ENCODE data around the gene FGF21. TPM values are rescaled to one million over a fixed set of nuclear protein-coding genes. Genes with fewer than 3 reads are reported as not detected.

FGF21 gene
- total RNA-seq, result not detected

DNA sequence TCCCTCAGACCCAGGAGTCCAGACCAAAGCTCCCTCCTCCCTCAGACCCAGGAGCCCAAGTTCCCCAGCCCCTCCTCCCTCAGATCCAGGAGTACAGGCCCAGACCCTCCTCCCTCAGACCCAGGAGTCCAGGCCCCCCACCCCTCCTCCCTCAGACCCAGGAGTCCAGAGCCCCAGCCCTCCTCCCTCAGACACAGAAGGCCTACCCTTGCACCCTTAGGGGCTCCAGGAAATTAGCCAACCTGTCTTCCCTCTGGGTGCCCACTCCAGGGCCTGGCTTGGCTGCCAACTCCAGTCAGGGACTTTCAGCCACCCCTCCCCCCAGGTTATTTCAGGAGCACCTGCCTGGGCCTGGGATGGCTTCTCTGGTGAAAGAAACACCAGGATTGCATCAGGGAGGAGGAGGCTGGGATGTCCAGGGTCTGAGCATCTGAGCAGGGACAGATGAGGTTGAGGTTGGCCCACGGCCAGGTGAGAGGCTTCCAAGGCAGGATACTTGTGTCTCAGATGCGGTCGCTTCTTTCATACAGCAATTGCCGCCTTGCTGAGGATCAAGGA lies at the start of gene FGF21:
Gene FGF21 (plus strand): TSS at position 441 of the 558 bp plus-strand sequence. CDS start 713 bp downstream, outside the sequence.

GRCh38 chr19:48719263-48720171 lies 35.8 kb upstream of the FGF21 start, which contains the start of gene MAMSTR:
MAMSTR (minus strand) TSS chr19:48719725; CDS start chr19:48719031, 694 bp downstream.

GRCh38 chr19:48740164-48740972 lies 15.0 kb upstream of the FGF21 start, which contains the start of gene RASIP1:
RASIP1 (minus strand) TSS chr19:48740610; CDS start chr19:48740282, 328 bp downstream.

GRCh38 chr19:48746738-48747575 lies 8.4 kb upstream of the FGF21 start, which contains the start of gene IZUMO1:
IZUMO1 (minus strand) TSS chr19:48746909; CDS start chr19:48745859, 1,050 bp downstream.

DNA sequence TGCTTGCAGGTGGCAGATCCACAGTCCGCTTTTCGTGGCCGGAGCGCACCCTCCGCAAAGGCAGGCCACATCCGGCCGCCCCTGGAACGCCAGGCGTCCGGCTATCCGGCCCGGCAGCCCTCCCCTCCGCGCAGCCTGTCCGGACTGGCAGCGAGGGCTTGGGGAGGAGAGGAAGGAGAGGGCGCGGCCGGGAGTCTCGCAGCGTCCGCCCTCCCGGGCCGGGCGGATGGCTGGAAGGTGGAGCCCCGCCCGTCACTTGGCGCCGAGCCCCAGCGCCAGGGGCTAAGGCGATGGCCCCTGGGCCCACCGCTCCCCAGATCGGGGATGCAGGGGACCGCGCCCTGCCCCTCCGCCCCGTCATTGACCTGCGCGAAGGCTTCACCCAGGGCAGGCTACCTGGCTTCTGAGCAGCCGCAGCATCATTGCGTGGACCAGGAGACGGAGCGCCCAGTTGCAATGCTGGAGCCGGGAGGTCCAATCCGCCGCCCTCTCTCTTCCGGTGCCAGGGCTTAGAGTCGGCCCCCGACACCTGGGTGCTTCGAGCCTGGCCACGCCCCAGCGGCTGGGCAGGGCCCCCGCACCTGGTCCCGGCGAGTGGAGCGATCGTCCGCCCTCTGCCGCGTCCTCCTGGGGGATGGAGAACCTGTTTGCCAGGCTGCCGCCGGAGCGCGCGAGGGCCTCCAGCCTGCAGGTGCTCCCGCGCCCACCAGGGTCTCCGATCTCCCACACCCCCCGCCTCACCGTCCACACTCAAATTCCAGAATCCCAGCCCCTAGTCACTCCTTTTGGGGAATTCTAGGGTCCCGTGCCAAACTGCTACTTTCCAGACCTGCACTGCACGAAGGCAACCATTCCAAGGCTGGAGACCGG lies 2.6 kb upstream of the FGF21 start, which contains the start of gene FUT1:
Gene FUT1 (minus strand): TSS at position 146 of the 870 bp plus-strand sequence. CDS start 1,360 bp downstream, outside the sequence.

Small RNAs within 50 kb of the gene (small RNA-seq; reads per million reads assigned to genes)
- gene RNU6-317P (ENCODE audit: low replicate concordance), result not detected

Other genes with a start within 250 kb of the FGF21 start
- 16.6 TPM for gene LMTK3, start 243.7 kb upstream of the FGF21 start, total RNA-seq
- gene SULT2B1, start 203.4 kb upstream of the FGF21 start, total RNA-seq, result not detected
- gene SPACA4, start 148.8 kb upstream of the FGF21 start, total RNA-seq, result not detected
- not detected for gene FAM83E, start 140.4 kb upstream of the FGF21 start, total RNA-seq
- gene RPL18, start 136.3 kb upstream of the FGF21 start, total RNA-seq, result 1,067 TPM
- gene SPHK2, start 136.0 kb upstream of the FGF21 start, total RNA-seq, result 11.9 TPM
- gene DBP, start 118.1 kb upstream of the FGF21 start, total RNA-seq, result 4.1 TPM
- gene CA11, start 109.3 kb upstream of the FGF21 start, total RNA-seq, result 7.8 TPM
- not detected for gene NTN5, start 82.5 kb upstream of the FGF21 start, total RNA-seq
- not detected for gene FUT2, start 59.6 kb upstream of the FGF21 start, total RNA-seq
- gene MAMSTR, start 35.8 kb upstream of the FGF21 start, total RNA-seq, result 1.3 TPM
- gene RASIP1, start 14.9 kb upstream of the FGF21 start, total RNA-seq, result 7.5 TPM
- gene IZUMO1, start 8.6 kb upstream of the FGF21 start, total RNA-seq, result not detected
- gene FUT1, start 2.9 kb upstream of the FGF21 start, total RNA-seq, result 0.31 TPM
- 14.4 TPM for gene BCAT2, start 55.5 kb downstream of the FGF21 start, total RNA-seq
- gene HSD17B14, start 81.0 kb downstream of the FGF21 start, total RNA-seq, result 1.3 TPM
- not detected for gene PLEKHA4, start 113.1 kb downstream of the FGF21 start, total RNA-seq
- gene PPP1R15A, start 116.9 kb downstream of the FGF21 start, total RNA-seq, result 31.6 TPM
- not detected for gene TULP2, start 143.2 kb downstream of the FGF21 start, total RNA-seq
- 46.6 TPM for gene NUCB1, start 144.8 kb downstream of the FGF21 start, total RNA-seq
- gene DHDH, start 178.2 kb downstream of the FGF21 start, total RNA-seq, result not detected
- gene BAX, start 199.4 kb downstream of the FGF21 start, total RNA-seq, result 7.8 TPM
- gene FTL, start 209.8 kb downstream of the FGF21 start, total RNA-seq, result 551 TPM
- 27.5 TPM for gene GYS1, start 237.8 kb downstream of the FGF21 start, total RNA-seq
- gene RUVBL2, start 238.4 kb downstream of the FGF21 start, total RNA-seq, result 92.6 TPM